ENCODE measurements around the gene UBTF.

Gene UBTF

DNA sequence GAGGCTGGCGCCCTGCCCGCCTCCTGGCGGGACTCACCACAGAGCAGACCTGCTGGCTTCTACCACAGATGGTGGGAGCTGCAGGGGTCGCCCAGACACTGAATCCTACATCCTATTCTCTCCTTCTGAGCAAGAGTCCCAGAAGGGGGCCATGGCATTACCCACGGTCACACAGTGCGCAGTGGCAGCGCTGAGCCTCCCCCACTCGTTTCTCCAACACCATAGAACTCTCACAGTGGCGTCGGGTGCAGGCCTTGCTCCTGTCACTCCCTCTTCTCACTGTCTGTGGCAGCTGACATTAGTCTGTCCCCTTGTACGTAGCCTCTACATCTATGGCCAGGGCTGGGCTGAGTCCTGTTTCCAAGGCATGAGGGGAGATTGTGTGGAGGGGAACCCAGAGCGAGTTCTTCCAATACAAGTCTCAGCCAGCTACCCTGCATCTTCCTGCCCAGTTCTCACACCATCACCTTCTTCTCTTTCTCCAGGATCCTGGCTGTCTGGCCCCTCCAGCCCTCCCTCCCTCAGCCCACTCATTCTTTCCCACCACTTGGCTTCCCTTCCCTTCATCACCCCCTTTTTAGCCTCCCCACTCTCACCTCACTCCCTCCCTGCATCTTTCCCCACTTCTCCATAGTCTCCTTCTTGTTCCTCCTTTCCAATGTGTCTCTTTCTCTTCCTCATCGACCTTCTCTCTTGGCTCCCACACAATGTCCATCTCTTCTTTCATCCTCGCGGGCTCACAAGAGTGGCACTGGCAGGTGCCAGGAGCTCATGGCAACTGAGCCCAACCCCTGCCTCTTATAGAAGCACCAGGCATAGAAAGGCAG, 5.9 kb downstream of the UBTF start:
- DNase-seq (ENCODE audit: low read depth) = no peak

DNA sequence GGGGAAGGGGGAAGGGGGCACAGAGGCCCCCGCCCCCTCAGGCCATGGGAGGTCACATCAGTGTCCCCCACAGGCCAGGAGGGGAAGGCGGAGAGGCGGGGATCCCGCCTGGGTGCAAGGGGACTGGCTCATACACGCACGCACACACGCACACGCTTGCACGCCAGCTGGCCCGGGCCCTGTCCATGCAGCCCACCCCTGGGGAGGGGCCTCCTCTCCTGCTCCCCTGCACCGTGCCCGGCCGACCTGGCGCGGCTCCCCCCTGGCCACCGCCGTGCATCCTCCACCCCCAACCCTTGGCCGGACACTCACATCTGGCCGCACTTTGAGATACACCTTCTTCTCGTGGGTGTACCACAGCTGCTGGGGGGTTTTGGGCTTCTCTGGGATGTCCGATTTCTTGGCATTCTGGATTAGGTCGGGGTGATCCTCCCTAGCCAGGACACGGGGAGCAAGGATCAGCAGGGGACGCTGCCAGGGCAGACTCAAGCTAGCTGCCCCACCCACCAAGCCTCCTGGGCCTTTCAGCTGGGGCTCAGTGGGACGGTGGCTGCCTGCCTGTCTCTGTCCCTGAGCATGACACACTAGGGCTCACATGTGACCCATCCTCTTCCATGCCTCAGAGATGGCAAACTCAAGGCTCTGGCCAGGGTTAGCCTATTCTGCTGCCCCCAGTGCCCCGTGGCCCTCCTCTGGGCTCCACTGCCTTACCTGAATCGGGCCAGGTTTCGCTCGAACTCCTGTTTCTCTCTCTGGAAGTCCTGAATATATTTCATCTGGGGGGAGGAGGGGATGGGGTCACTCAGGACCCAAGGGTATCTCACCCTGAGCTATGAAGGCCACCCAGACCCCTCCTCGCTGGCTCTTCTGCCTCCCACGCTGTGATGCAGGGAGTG, 6.7 kb downstream of the UBTF start:
- no peak for DNase-seq (ENCODE audit: low read depth)

DNA sequence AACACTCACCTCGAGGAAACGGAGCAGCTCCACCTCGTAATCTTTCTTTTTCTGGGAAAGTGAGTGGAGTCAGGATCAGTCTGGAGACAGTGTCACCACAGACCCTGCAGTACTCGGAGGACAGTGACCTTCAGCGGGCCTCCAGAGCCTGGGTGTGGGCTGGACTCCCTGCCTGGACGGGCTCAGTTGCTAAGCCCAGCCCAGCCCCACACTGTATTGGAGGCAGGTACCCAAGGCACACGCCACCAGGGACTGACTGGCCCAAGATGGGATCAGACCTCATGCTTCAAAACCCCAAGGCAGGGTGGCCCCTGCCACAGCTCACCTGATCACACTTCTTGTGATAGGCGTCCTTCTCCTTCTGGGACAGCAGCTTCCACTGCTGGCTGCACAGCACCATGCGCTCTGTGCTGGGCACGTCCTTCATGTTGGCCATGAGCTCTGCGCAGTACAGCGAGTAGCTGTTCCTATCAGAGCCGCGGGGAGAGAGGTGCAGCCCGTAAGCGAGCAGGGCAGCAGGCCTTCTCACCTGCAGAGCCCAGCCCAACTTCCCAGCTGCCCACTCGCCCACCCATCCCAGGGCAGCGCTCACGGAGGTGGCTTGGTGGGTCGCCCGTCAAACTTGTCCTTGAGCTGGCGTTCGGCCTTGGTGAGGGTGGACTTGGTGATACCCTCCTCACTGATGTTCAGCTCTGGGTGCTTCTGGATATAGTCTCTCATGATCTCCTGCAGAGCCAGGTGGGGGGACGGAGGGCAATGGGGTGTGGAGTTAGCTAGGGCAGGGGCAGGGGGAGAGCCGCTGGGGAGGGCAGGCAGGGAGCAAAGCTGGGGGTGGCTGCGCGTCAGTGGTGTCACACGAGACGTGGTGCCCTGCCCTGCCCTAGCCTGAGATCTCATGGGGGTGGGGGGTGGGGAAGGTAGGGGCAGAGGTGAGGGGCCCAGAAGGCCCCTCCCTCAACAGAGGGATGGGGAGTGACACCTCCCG, 7.9 kb downstream of the UBTF start:
- no peak for DNase-seq (ENCODE audit: low read depth)

DNA sequence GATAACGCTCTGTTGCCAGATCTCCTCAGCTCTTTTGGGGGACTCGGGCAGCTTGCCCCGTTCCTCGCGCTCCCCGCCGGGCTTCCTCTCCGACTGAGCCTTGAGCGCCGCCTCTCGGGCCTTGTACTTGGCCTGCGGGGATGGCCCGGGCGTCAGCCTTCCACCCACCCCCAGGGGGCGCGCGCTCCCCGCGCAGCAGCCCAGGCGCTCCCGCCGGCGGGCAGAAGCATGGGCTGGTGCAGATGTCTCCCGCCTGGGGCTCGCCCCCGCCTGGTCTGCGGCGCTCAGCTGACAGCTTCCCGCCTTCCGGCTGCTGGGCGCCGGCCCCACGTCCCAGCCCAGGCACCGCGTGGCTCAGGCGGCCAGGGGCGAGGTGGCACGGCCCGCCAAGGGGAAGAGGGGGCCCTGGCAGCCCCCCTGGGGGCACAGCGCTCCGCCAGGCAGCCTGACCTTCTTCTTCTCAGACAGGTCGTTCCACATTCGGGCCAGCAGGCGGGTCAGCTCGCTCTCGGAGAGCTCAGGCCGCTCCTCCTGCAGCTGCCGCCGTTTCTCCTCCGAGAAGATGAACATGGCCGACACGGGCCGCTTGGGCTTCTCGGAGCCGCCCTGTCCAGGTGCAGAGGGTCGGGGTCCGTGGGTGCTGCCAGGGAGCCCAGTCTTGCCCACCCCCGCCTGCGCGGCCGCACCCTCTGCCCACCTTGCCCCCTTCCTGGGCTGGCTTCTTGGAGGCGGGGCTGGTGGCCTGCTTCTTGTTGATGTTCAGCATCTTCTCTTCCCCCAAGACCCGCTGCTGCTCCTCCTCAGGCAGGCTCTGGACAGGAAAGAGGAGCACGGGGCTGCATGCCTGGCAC, 8.9 kb downstream of the UBTF start:
- DNase-seq (ENCODE audit: low read depth) = peak; percentile 80

DNA sequence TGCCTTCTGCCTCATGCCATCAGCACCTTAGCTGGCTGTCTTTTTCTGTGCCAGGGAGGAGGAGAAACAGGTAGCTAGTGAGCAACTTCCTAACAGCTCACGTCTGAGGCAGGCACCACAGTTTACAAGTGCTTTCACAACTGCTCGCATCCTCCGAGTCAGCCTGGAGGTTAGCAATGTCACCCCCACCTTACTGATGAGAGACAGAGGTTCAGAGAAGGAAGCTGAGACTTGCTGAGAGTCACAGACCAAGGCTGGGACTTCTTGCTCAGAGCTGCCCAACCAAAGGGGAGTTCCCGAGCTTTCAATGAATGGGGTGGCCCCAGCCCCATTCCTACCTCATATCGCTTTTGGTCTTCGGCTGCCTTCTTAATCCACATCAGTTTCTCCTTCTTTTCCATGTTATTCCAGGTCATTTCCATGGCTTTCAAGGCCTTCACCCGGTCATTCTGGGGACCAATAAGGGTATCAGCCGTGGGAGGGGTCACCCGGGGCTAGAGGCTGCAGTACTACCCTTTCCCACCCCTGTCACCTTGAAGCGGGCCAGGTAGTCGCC, 9.6 kb downstream of the UBTF start:
- DNase-seq (ENCODE audit: low read depth) = no peak

DNA sequence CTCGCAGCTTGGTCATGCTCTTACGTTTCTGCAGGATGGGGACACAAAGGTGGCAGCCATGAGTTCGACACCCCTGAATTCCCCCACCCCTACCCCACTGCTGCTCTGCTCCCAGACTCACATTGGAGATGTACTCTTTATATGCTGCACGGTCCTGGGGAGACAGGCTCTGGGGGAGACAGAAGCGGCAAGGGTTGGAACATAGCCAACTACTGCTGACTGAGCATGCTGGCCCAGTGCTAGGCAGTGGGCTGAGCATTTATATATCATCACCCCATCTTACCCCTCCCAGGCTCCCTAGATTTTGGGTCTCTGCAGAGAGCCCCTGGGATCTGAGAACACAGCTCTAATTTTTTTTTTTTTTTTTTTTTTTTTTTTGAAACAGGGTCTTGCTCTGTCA, 11.7 kb downstream of the UBTF start:
- no peak for DNase-seq (ENCODE audit: low read depth)

DNA sequence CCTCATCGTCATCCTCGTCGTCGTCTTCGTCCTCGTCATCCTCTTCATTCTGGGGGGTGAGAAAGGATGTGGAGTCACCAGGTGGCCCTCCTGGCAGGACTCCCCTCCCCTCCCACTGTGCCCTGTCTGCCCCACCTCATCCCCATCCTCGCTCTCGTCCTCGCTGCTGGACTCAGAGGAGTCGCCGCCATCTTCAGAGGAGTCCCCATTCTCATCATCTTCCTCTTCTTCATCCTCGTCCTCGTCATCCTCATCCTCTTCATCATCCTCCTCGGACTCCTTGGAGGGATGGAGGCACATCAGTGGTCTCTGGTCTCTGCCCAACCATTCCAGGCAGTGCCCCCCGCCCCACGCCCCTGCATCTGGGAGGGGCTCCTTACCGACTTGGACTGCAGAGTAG, 12.2 kb downstream of the UBTF start:
- DNase-seq (ENCODE audit: low read depth) = no peak

DNA sequence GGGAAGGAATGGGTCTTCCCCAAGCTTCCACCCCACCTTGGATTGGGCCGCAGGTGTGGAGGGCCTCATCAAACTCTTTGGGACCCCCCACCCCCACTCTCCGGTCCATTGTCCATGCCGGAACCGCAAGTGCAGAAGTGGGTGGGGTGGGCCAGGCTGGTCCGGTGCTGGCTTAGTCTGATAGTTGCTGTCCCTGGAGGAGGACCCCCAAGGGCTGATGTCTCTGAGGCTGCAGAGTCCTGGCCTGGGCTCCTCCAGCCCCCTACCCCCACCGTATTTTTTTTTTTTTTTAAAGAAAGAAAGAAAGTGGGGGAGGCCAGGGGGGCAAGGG, 12.7 kb downstream of the UBTF start:
- DNase-seq (ENCODE audit: low read depth) = no peak

DNA sequence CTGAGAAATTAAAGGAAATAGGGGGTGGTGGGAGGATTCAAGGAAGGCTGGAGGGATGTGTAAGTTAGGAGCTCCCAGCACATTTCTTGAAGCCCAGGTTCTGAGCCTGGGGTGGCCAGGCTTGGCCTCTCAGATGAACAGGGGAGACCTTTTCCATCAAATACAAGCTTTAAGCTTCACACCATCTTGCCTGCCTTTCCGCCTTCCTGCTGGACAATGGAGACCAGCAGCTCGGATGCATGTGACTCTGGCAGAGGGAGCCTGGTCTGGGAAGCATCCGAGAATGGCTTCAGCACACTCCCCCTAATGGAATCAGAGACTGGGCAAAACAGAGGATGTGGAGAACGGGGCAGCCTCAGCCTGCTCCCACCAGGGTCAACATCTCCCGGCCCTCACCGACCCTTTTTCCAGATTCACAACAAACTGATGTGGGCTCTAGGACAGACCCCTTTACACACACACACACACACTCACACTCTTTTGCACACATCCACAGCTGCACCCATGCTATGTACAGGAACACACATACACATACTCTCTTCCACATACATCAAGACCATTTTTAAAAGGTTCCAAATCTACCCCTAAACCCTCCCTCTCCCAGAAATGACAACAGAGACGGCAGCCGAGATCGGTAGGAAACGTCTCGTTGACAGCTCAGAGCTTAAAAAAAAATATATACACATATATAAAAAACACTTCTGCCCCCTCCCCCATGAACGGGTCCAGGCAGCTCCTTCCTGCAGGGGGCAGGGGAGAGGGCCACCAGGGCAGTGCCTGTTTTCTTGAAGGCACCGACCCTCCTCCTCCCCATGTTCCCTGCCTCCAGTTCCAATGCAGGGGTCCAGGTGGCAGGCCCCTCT, 13.3 kb downstream of the UBTF start:
- no peak for DNase-seq (ENCODE audit: low read depth)

DNA sequence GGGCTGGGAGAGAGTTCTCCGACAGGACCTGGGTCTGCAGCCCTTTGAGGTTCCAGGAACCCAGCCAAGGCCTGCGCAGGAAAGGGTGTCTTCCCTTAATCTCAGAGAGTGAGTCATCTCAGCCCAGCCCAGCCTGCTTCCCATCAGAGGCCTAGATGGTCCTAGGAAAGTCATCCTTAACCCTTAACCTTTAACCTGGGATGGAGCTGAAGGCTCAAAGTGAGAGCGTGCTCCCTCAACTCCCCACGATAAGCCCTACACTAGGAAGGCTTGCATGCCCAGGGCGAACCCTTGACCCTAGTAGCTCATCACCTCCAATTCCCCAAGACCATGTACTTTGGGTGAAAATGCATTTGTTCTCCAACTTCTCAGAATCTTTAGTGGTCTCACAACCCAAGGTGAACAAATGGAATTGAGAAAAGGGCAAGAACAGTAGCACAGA, 15.0 kb downstream of the UBTF start:
- no peak for DNase-seq (ENCODE audit: low read depth)

DNA sequence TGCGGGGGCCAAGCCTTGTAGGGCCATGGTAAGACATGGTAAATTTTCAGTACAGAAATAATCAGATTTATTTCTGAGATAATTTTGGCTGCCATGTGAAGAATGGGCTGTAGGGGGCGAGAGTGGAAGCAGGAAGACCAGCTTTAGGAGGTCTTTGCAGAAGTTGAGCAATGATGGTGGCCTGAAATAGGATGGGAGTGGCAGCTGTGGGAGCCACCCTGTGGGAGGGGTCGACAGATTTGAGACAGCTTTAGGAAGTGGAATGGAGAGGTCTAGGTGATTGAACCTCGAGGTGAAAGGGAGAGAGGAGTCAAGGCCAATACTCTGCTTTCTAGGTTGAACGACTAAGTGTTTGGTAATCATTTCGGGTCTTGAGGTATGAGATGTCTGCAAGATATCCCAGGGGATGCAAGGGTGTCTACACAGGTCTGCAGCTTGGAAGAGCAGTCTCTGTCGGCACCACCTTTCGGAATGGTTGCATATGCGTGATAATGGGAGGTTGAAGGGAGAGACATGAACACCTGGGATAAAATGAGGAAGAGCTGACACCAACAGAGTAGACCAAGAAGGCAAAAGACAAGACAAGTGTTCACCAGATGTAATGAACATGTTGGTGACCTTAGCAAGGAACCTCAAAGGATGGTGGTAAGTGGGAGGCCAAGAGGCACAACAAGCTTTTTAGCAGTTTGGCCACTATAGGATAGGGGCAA, 15.6 kb downstream of the UBTF start:
- peak; percentile 51 for DNase-seq (ENCODE audit: low read depth)

DNA sequence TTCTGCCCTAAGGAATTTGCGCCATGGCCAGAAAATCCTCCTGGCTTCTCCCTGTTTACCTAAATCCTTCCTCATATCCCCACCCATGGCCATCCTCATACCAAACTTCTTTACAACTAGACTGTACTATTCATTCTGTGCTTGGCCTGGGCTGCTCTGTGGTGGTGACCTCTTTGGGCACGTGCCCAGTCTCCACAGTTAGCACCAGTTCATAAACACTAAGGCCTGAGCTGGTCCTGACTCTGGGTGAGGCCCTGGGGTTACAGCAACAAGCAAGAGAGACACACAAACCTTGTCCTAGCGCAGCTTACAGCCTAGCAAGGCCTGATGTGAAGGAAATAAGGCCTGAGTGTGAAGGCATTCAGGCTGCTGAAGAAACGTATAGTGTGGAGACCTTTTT, 16.7 kb downstream of the UBTF start:
- DNase-seq (ENCODE audit: low read depth) = no peak

DNA sequence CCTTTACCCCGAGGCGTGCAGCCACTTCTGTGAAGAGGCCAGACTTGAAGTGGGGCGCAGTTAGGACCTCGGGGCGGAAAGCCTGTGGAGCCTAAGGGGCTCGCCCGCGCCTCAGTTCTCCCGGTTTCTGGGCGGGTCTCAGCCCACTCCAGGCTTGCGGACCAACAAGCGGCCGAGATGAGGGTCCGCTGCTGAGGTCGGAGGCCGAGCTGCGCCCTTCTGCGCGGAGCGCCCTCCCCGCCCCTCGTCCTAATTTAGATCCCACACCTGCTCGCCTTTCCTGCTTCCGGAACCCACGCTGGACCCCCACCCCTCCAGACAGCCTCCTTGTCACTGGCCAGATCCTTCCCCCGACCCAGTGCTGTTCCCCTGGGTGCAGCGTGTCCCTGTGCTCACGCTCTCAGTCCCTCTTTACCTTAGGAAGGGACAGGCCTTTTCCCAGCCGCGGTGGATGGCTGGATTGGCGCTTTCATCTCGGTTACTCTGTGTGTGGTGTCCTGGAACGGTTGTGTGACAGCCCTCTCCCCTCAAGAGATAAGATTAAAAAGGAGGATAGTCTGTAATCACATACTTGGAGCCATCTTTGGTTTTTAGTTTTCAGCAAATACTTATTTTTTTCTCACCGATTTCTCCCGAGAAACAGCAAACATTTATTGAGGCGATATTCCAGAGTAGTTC, 18.9 kb downstream of the UBTF start:
- DNase-seq (ENCODE audit: low read depth) = no peak

DNA sequence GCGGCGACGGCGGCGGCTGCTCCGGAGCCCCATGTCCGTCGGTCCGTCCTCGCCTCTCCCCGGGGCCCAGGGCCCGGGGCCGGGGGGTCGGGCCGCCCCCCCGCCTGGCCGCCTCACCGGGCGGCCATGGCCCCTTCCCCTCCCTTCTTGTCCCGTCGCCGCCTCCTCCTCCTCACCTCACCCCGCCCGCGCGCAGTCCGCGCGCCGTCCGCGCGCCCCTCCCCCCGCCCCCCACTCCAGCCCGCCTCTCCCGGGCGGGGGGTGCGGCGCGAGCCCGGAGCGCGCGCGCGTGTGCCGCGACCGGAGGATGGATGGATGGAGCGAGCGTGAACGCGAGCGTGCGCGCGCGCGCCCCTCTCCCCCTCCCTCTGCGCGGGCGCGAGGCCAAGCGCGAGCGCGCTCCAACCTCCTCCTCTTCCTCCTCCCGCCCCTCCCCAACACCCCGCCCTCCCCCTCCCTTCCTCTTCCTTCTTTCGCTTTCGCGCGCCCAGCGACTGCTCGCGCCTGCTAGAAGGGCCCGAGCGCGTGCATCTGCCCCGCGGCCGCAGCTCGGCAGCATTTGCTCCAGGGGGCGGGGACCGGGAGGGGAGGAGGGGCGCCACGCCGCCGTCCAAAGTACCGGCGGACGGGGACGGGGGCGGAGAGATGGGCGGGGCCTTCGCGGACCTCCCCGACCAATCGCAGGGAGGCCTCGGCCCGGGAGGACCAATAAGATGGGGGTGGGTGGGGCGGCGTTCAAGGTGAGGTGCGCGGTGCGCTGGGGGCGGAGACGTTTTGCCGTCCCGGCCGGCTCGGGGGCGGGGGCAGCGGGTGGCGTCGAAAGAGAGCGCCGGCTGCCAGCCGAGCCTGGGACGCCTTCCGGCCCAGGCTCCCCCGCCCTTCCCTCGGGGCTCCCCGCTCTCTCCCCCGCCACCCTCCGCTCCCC, 19.7 kb downstream of the UBTF start, which contains the start of gene ATXN7L3:
TSS of gene ATXN7L3 (minus strand) at position 332 of the 925 bp plus-strand sequence. CDS start 1,814 bp downstream, outside the sequence.
- DNase-seq (ENCODE audit: low read depth) = peak; percentile 98

DNA sequence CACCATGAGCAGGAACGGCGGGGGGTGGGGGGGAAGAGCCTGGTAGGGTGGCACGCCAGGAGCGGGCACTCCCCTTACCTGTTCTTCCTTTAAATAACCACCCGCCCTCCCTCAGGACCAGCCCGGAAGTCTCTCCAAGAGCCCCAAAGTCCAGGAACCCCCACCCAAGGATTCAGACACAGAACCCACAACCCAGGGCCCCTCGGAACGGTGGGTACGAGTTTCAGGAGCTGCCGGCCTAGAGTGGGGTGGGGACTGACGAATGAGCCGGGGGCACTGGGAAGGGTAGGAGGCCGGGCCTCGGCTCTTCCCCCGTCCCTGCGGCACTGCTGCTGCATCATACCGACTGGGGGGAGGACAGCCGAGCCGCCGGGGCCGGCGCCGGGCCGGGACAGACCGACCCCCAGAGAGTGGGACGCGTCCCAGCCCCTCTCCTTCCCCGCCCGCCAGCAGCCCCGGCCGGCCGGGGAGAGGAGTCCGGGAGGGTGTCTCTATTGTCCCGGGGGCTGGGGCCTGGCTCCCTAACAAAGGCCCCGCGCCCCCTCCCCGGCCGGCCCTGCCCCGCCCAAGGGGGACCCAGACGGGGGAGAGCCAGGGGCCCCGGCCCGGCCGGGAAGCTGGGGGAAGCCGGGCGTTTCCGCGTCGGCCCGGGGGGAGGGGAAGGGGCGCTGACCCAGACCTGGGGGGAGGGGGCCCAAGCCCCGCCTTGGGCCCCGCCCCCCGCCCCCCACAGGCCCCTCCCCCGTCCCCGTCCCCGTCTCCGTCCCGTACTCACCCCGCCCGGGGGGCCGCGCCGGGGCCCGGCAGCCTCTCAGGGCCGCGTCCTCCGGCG, 20.5 kb downstream of the UBTF start:
- no peak for DNase-seq (ENCODE audit: low read depth)

DNA sequence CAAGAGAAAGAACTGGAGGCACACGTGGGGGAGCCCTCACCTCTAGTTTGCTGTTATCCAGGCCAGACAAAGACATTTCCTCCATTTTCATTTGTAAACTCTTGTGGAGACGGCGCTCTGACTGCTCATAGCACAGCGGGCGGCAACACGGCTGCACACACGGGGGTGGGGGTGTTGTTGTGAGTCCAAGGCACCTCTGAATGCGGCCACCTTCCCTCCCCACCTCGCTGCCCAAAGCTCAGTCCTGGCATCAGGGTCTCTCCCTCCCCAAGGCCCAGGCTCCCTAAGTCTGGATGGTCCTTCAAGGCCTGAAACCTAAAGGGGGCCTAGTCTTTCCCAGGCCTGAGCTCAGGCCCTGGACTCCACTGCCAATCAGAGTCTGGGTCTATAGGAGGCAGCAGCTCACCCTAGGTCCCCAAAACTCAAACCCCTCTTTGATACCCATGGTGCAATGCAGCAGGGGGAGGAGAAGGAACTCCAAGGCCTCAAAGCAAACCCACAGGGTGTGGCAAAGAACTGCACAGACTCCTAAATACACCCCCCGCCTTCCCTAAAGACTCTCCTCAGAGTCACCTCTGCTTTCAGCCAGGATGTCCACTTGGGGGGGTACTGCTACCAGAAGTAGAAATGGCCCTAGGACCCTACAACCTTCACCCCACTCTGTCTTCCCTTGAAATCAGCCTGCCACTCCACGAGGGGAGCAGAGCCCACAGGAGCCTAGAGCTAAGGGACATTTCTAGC, 21.3 kb downstream of the UBTF start:
- DNase-seq (ENCODE audit: low read depth) = peak; percentile 71
